HG03108 (cell line): ENCODE results near the gene BAIAP2L2.

Experiments
- ATAC-seq: cut with Tn5 transposase; IDR thresholded peaks from one replicate; pipeline ENCODE4 v1.9.1; 2021; ENCODE audit warnings: moderate library complexity; ENCODE audit not compliant: unreplicated experiment

BAIAP2L2 gene

GRCh38 chr22:38108561-38109319 lies 1.7 kb downstream of the BAIAP2L2 start:
- ATAC-seq: no peak

DNA sequence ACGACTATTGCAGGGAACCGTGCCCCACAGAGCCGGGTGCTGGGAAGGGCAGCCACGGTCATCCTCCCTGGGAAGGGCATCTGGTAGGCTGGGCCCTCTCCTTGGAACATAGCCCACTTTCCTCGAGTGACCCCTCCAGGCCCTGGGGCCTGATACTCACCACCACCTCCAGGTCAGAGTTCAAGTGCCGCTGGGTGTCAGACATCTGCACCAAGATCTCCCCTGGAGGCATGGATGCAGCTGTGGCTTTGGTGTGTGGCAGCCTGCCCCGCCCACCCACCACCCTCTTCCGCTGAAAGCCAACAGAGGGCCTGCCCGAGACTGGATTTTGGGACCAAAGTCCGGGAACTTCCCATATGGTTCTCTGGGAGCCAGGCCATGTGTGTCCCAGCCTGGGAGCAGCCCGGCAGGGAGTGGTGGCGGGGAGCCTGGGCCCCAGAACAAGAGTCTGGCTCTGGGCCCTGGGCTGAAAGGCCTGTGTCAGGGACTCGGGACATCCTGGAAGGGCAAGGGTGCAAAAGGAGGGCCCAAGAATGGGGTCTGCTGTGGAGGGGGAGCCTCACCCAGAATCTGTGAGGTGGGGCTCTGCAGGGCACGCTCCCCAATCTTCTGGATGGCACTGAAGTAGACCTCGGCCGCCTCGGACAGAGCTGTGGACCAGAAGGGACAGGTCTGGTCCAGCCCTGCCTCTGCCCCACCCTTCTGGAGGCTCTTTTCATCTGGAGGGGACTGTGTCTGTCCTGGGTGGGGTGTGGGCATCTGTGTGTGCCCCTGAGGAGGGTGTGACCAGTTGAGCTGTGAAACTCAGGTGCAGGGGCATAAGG lies 2.6 kb downstream of the BAIAP2L2 start:
- no peak for ATAC-seq

DNA sequence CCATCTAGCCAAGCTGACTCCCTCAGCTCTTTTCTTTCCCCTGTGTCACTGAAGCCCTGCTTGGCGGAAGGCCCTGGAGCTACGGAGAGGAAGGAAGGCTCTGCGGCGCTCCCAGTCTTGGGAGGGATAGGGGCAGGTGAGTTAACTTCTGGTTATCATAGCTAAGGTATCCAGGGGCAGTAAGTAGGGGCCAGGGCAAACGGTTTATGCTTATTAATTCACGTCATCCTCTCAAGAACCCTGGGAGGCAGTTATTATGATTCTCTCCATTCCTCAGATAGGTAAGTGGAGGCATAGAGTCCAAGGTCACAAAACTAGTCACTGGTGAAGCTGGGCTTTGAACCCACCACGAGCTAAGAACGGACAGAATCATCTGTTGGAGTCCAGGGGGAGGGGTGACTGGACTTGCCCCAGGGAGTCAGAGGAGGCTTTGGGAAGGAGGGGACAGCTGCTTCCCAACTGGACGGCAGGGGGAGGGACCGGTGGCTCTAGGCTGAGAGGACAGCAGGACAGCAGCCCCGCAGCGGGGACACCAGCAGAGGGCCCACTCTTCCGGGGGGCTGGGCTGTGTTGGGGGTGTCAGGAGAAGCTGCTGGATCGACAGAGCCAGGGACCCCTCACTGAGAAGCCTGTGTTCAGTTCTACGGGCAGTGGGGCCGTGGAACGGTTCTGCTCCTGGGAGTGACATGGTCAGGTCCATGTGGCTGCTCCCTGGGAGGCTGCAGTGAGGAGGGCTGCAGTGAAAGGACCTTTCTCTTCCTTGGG lies 3.5 kb downstream of the BAIAP2L2 start:
- no peak for ATAC-seq

DNA sequence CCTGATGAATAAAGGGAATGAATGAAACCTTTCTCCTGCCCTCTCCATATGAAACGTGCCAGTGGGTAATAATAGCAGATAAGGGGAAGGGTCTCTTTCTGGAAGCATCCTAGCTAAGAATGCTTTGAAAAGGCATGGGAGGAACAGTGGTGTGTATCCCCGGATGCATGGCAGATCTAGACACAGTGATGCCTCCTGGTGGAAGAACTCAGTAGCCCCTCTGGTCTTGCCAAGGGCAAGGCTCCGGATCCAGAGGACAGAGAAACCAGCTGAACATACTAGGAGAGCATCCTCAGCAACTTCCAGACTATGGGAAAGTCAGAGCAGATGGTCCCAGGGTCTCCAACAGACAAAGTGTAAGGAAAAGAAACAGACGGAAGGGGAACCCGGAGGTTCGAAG lies 6.4 kb downstream of the BAIAP2L2 start:
- no peak for ATAC-seq

- ATAC-seq: no peak
Measured at GRCh38 chr22:38103641-38104040, 6.8 kb downstream of the BAIAP2L2 start.

GRCh38 chr22:38098410-38099249 lies 11.9 kb downstream of the BAIAP2L2 start:
- no peak for ATAC-seq

GRCh38 chr22:38097557-38098409 lies 12.7 kb downstream of the BAIAP2L2 start:
- no peak for ATAC-seq

- ATAC-seq: no peak
Measured at GRCh38 chr22:38097058-38097457, 13.4 kb downstream of the BAIAP2L2 start.

- no peak for ATAC-seq
Measured at GRCh38 chr22:38089474-38089851, 21.0 kb downstream of the BAIAP2L2 start.

- ATAC-seq: no peak
Measured at GRCh38 chr22:38088629-38089473, 21.6 kb downstream of the BAIAP2L2 start.

DNA sequence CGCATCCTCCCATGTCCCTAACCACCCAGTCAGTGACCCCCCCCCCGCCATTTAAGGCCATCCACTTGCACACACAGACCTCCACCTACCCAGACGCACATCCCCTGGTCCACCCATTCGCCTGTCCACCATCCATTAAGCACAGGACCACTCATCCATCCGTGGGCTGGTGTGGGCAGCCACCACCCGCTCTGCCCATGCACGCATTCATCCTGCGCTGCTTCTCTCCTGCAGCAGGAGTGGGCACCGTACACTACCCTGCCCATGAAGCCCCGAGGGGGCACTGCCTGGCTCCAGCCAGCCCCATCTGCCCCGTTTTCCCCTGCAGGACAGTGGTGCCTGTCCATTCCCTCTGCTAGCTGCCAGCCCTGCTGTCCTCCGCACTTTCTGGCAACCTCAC lies 22.6 kb downstream of the BAIAP2L2 start:
- ATAC-seq: no peak

GRCh38 chr22:38086942-38087341 lies 23.5 kb downstream of the BAIAP2L2 start:
- ATAC-seq: no peak

DNA sequence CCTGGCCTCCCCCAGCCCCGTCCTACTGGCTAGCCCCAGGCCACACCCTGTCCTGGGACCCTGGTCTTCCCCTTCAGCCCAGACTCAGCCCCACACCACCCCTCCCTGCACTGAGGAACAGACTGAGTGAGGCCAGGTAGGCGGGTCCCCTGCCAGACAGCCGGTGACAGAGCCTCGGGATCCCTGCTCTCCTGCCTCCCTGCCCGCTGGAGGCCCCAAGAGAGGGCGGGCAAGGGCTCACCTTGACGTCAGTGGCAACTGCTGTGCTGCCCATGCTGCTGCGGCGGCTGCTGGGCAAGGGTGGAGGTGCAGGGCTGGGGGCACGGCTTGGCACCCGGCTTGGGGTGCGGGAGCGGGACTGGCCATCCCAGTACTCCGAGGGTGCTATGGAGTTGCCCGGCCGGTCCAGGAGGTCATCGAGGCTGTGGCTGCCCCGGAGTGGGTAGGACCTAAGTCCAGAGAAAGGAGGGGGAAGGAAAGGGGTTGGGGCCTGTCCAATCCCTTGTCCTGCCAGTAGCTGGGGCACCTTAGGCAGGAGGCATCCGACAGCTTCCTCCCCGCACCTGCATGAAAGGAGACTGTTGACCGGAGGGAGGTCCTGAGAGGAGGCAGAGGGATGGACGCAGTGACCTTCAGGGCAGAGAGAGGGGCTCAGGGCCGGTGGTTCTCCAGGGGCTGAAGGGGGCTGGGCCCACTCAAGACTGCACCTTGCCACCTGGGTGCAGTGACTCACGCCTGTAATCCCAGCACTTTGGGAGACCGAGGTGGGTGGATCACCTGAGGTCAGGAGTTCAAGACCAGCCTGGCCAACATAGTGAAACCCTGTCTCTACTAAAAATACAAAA lies 24.3 kb downstream of the BAIAP2L2 start:
- no peak for ATAC-seq

GRCh38 chr22:38085501-38085900 lies 25.0 kb downstream of the BAIAP2L2 start:
- ATAC-seq: no peak

DNA sequence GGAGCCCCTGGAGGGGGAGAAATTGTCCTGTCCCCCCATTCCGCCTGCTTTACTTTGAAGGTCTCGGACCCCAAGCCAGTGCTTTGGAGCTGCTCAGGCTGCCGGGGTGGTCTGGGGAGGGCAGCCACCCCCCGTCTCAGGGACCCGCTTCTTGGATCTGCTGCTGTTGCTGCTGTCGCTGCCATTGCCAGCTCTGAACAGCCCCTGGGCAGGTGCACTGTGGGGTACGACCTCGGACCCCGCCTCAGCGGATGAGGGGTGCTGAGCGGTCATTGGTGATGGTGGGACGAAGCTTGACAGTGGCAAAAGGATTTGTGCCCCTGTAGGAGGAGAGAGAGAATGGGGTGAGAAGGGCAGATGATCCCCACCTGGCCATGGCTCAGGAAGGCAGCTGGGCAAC lies 25.4 kb downstream of the BAIAP2L2 start:
- ATAC-seq: no peak

DNA sequence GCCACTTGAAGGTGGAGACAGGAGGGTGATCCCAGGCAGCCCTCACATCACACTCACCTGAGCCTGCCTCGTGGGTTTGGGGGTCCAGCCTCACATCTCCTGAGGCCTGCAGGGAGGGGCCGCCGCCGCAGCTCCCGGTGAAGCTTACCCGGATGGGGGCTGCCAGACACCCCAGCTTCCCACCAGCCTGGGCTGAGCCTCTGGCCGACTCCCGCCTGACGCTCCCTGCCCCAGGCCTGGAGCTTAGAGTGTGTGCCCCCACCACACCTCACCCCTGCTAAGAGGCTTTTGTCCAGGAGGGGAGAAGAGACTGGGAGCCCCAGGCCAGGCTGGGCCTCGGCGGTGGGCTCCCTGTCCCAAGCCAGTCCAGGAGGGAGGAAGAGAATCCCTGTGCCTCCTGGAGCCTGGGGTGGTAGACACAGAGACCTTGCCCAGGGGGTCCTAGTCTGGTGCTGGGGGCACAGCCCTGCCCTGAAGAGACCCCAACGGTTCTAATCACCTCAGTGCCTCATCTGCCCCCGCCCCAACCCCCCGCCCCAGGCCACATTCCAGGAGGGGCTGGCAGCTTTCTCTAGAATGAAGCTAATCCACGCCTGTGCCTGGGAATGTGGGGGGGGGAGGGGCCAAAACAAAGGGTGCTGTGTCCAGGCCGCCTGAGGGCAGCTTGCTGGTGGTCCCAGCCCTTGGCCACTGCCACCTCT lies 26.4 kb downstream of the BAIAP2L2 start, which contains the start of gene SLC16A8:
SLC16A8 (minus strand) TSS at position 254 of the 701 bp plus-strand sequence. CDS start 1,311 bp downstream, outside the sequence.
- no peak for ATAC-seq
